Stimulated activated memory B cell treated with anti-CD40 and anti-IgM and Interleukin-4, amounts not matched to agents 10 μg/mL and 1 μg/mL and 100 μg/mL, for 72 hours (primary cell): Measurements from ENCODE around the gene LAMB3.
A peak's percentile ranks its signal among the peaks of the same experiment; 100 is the strongest.

Experiments used
- ATAC-seq: fragments of 150-1000 bp; cut with Tn5 transposase; 2 replicates; pipeline ENCODE4 v1.10.0; 2021
- H3K27ac Mint-ChIP-seq: one replicate; pipeline ENCODE4 v1.8.0; 2022; ENCODE audit warnings: mild to moderate bottlenecking, mixed read lengths
- H3K27me3 Mint-ChIP-seq: one replicate; pipeline ENCODE4 v1.8.0; 2022; ENCODE audit warnings: mixed read lengths
- H3K36me3 Mint-ChIP-seq: one replicate; pipeline ENCODE4 v1.8.0; 2022; ENCODE audit warnings: mixed read lengths
- H3K4me1 Mint-ChIP-seq: one replicate; pipeline ENCODE4 v1.8.0; 2022; ENCODE audit warnings: mixed read lengths
- H3K4me3 Mint-ChIP-seq: one replicate; pipeline ENCODE4 v1.8.0; 2022; ENCODE audit warnings: mild to moderate bottlenecking, moderate library complexity, mixed read lengths
- H3K9me3 Mint-ChIP-seq: one replicate; pipeline ENCODE4 v1.8.0; 2022; ENCODE audit warnings: mixed read lengths

Gene LAMB3

GRCh38 chr1:209619696-209620486 is 32.3 kb downstream of the LAMB3 start:
- ATAC-seq: no peak
- Mint-ChIP-seq H3K9me3 (no peaks in the 10 kb centered on the region), H3K27ac (no peak overlapping the region), H3K4me1 (peaks cover 7% of the 10 kb centered on the region), H3K36me3 (no peaks in the 10 kb centered on the region), H3K27me3 (peaks cover 50% of the 10 kb centered on the region), H3K4me3 (no peak overlapping the region)

GRCh38 chr1:209618756-209619420 is 33.3 kb downstream of the LAMB3 start:
- Mint-ChIP-seq H3K36me3 (no peaks in the 10 kb centered on the region), H3K4me3 (no peak overlapping the region), H3K27me3 (peaks cover 57% of the 10 kb centered on the region), H3K9me3 (no peaks in the 10 kb centered on the region), H3K4me1 (no peaks in the 10 kb centered on the region), H3K27ac (no peak overlapping the region)
- no peak for ATAC-seq

- no peak overlapping the region for H3K27ac Mint-ChIP-seq
- no peaks in the 10 kb centered on the region for H3K36me3 Mint-ChIP-seq
- H3K4me3 Mint-ChIP-seq: no peak overlapping the region
- H3K27me3 Mint-ChIP-seq: peaks cover 57% of the 10 kb centered on the region
- no peaks in the 10 kb centered on the region for H3K4me1 Mint-ChIP-seq
- no peak for ATAC-seq
- no peaks in the 10 kb centered on the region for H3K9me3 Mint-ChIP-seq
Observed at GRCh38 chr1:209618291-209618690, 33.9 kb downstream of the LAMB3 start.

GRCh38 chr1:209617755-209618154 is 34.5 kb downstream of the LAMB3 start:
- no peak overlapping the region for H3K27ac Mint-ChIP-seq
- H3K9me3 Mint-ChIP-seq: no peaks in the 10 kb centered on the region
- peaks cover 57% of the 10 kb centered on the region for H3K27me3 Mint-ChIP-seq
- H3K4me3 Mint-ChIP-seq: no peak overlapping the region
- ATAC-seq: no peak
- H3K4me1 Mint-ChIP-seq: no peaks in the 10 kb centered on the region
- H3K36me3 Mint-ChIP-seq: no peaks in the 10 kb centered on the region

- Mint-ChIP-seq H3K4me3 (no peak overlapping the region), H3K36me3 (no peaks in the 10 kb centered on the region), H3K9me3 (no peaks in the 10 kb centered on the region), H3K27me3 (peaks cover 57% of the 10 kb centered on the region), H3K4me1 (no peaks in the 10 kb centered on the region), H3K27ac (no peak overlapping the region)
- ATAC-seq: no peak
Observed at GRCh38 chr1:209617047-209617673, 35.1 kb downstream of the LAMB3 start.

- Mint-ChIP-seq H3K4me1 (no peaks in the 10 kb centered on the region), H3K36me3 (no peaks in the 10 kb centered on the region), H3K27ac (no peak overlapping the region), H3K27me3 (peaks cover 50% of the 10 kb centered on the region), H3K4me3 (no peak overlapping the region), H3K9me3 (no peaks in the 10 kb centered on the region)
- no peak for ATAC-seq
Observed at GRCh38 chr1:209616366-209617046, 35.7 kb downstream of the LAMB3 start.

GRCh38 chr1:209614906-209615305 is 37.3 kb downstream of the LAMB3 start:
- no peak for ATAC-seq

GRCh38 chr1:209614151-209614420 is 38.1 kb downstream of the LAMB3 start:
- H3K9me3 Mint-ChIP-seq: no peaks in the 10 kb centered on the region
- H3K36me3 Mint-ChIP-seq: no peaks in the 10 kb centered on the region
- no peak overlapping the region for H3K4me3 Mint-ChIP-seq
- peaks cover 45% of the 10 kb centered on the region for H3K27me3 Mint-ChIP-seq
- ATAC-seq: no peak
- no peak overlapping the region for H3K27ac Mint-ChIP-seq
- no peaks in the 10 kb centered on the region for H3K4me1 Mint-ChIP-seq

More at GRCh38 chr1:209614906-209615305, 37.3 kb downstream of the LAMB3 start:
- peaks cover 48% of the 10 kb centered on the region for H3K27me3 Mint-ChIP-seq
- H3K36me3 Mint-ChIP-seq: no peaks in the 10 kb centered on the region
- no peaks in the 10 kb centered on the region for H3K4me1 Mint-ChIP-seq
- no peak overlapping the region for H3K4me3 Mint-ChIP-seq
- H3K27ac Mint-ChIP-seq: no peak overlapping the region
- H3K9me3 Mint-ChIP-seq: no peaks in the 10 kb centered on the region

- Mint-ChIP-seq H3K4me1 (no peaks in the 10 kb centered on the region), H3K9me3 (no peaks in the 10 kb centered on the region), H3K36me3 (no peaks in the 10 kb centered on the region), H3K27ac (no peak overlapping the region), H3K27me3 (peaks cover 40% of the 10 kb centered on the region), H3K4me3 (no peak overlapping the region)
- ATAC-seq: no peak
Observed at GRCh38 chr1:209613400-209614150, 38.6 kb downstream of the LAMB3 start.

GRCh38 chr1:209612646-209613399 is 39.4 kb downstream of the LAMB3 start:
- H3K27ac Mint-ChIP-seq: no peak overlapping the region
- ATAC-seq: no peak
- peaks cover 34% of the 10 kb centered on the region for H3K27me3 Mint-ChIP-seq
- H3K4me1 Mint-ChIP-seq: no peaks in the 10 kb centered on the region
- no peak overlapping the region for H3K4me3 Mint-ChIP-seq
- H3K9me3 Mint-ChIP-seq: no peaks in the 10 kb centered on the region
- H3K36me3 Mint-ChIP-seq: no peaks in the 10 kb centered on the region

- H3K36me3 Mint-ChIP-seq: no peaks in the 10 kb centered on the region
- H3K9me3 Mint-ChIP-seq: no peaks in the 10 kb centered on the region
- H3K4me3 Mint-ChIP-seq: no peak overlapping the region
- peak; percentile 52 for ATAC-seq
- H3K27me3 Mint-ChIP-seq: peaks cover 26% of the 10 kb centered on the region
- H3K4me1 Mint-ChIP-seq: no peaks in the 10 kb centered on the region
- H3K27ac Mint-ChIP-seq: no peak overlapping the region
Observed at GRCh38 chr1:209611771-209612570, 40.3 kb downstream of the LAMB3 start.

- no peaks in the 10 kb centered on the region for H3K4me1 Mint-ChIP-seq
- no peaks in the 10 kb centered on the region for H3K9me3 Mint-ChIP-seq
- no peak overlapping the region for H3K4me3 Mint-ChIP-seq
- H3K36me3 Mint-ChIP-seq: no peaks in the 10 kb centered on the region
- peaks cover 12% of the 10 kb centered on the region for H3K27me3 Mint-ChIP-seq
- H3K27ac Mint-ChIP-seq: no peak overlapping the region
- no peak for ATAC-seq
Observed at GRCh38 chr1:209610631-209610905, 41.7 kb downstream of the LAMB3 start.

- Mint-ChIP-seq H3K9me3 (no peaks in the 10 kb centered on the region), H3K4me1 (no peaks in the 10 kb centered on the region), H3K27me3 (peaks cover 8% of the 10 kb centered on the region), H3K36me3 (no peaks in the 10 kb centered on the region), H3K4me3 (no peak overlapping the region), H3K27ac (no peak overlapping the region)
- ATAC-seq: no peak
Observed at GRCh38 chr1:209609791-209610630, 42.2 kb downstream of the LAMB3 start.
